ENCODE data around the gene SPINK13. TPM values are rescaled to one million over a fixed set of nuclear protein-coding genes. Genes with fewer than 3 reads are reported as not detected.
A peak's percentile ranks its signal among the peaks of the same experiment; 100 is the strongest.

Gene SPINK13
- total and polyA plus RNA-seq, 9 of the 15 experiments (the other 6 are each of a cell fraction or from before 2014, with no cell fraction given) = 0.07 TPM; not detected in 8

GRCh38 chr5:148230240-148230639 is 38.4 kb upstream of the SPINK13 start:
- Histone ChIP-seq H3K27ac (ENCODE audit: extremely low read depth, low read depth, low read length) (peak overlapping the region; percentile 61; the same call in 2 of the 3 replicates), H3K4me3 (peak overlapping the region; percentile 31; the same call in 1 of the 2 replicates), H3K36me3 (ENCODE audit: control insufficient read depth, insufficient read depth, low read length) (no peaks in the 10 kb centered on the region), H3K79me2 (ENCODE audit: control insufficient read depth, insufficient read depth, low read length) (no peaks in the 10 kb centered on the region; the same call in 2 of the 3 replicates), H3K4me2 (ENCODE audit: insufficient read depth, low read length) (peak overlapping the region; percentile 69), H4K20me1 (replicated peaks; ENCODE audit: control insufficient read depth, insufficient read depth, low read length) (no peaks in the 10 kb centered on the region), H3K9me1 (ENCODE audit: control insufficient read depth, insufficient read depth, low read length) (no peaks in the 10 kb centered on the region), H3K4me1 (replicated peaks in 1 of 2; ENCODE audit: control insufficient read depth in 2 of 2, insufficient read depth in 2 of 2, low read length in 2 of 2) (no peaks in the 10 kb centered on the region), H3K27me3 (ENCODE audit: control insufficient read depth in 2 of 2, insufficient read depth in 2 of 2, low read length in 2 of 2) (no peaks in the 10 kb centered on the region), H3K9ac (ENCODE audit: insufficient read depth in 1 of 2, low read depth in 2 of 2, low read length in 2 of 2) (peak overlapping the region in 1 of 2 experiments; percentile 60; a peak in 2 of 4 replicates), H2AFZ (ENCODE audit: low read depth, low read length) (peak overlapping the region; percentile 86), H3K9me3 (replicated peaks; ENCODE audit: control insufficient read depth, insufficient read depth, low read depth, low read length) (no peaks in the 10 kb centered on the region)
- no TSS peak for BruUV-seq (replicated peaks)
- TF ChIP-seq, protein P1, sequence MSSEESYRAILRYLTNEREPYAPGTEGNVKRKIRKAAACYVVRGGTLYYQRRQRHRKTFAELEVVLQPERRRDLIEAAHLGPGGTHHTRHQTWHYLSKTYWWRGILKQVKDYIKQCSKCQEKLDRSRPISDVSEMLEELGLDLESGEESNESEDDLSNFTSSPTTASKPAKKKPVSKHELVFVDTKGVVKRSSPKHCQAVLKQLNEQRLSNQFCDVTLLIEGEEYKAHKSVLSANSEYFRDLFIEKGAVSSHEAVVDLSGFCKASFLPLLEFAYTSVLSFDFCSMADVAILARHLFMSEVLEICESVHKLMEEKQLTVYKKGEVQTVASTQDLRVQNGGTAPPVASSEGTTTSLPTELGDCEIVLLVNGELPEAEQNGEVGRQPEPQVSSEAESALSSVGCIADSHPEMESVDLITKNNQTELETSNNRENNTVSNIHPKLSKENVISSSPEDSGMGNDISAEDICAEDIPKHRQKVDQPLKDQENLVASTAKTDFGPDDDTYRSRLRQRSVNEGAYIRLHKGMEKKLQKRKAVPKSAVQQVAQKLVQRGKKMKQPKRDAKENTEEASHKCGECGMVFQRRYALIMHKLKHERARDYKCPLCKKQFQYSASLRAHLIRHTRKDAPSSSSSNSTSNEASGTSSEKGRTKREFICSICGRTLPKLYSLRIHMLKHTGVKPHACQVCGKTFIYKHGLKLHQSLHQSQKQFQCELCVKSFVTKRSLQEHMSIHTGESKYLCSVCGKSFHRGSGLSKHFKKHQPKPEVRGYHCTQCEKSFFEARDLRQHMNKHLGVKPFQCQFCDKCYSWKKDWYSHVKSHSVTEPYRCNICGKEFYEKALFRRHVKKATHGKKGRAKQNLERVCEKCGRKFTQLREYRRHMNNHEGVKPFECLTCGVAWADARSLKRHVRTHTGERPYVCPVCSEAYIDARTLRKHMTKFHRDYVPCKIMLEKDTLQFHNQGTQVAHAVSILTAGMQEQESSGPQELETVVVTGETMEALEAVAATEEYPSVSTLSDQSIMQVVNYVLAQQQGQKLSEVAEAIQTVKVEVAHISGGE (CRISPR knock-in tag; IDR thresholded peaks at IDR 0.05) = no peak
- TF ChIP-seq ZNF75A (CRISPR knock-in tag; IDR thresholded peaks at IDR 0.05) (no peak), ZNF197 (CRISPR knock-in tag; IDR thresholded peaks at IDR 0.05; ENCODE audit: low read depth) (no peak), EGR1 (conservative IDR thresholded peaks at IDR 0.05) (no peak)
- WGBS (ENCODE audit: insufficient coverage, low coverage, missing lambda C conversion rate) = 1% methylated on average over 7 of the region's 7 CpGs
- intact Hi-C loops (cut with micrococcal nuclease) (no loop called here), in situ Hi-C loops (cut with MboI) (no loop called here)
- CTCF ChIA-PET (ENCODE audit: low intra/inter-chr PET ratio) = no interaction called here
- FAIRE-seq = no peak
- POLR2A ChIA-PET = no interaction called here
- ATAC-seq = peak; percentile 64
- no peak for DNase-seq (ENCODE audit: extremely low read depth in 1 of 4, low spot score in 3 of 4)
